Measurements from ENCODE around the gene LRMDA. TPM values are rescaled to one million over a fixed set of nuclear protein-coding genes. Genes with fewer than 3 reads are reported as not detected.
"Not testable (repeated sequence)": the region's sequence is repeated elsewhere in the genome, so short reads cannot be mapped to it uniquely, and the experiment has no call there.

LRMDA gene
- total RNA-seq, 1 donor from 2014 or later: not detected

DNA sequence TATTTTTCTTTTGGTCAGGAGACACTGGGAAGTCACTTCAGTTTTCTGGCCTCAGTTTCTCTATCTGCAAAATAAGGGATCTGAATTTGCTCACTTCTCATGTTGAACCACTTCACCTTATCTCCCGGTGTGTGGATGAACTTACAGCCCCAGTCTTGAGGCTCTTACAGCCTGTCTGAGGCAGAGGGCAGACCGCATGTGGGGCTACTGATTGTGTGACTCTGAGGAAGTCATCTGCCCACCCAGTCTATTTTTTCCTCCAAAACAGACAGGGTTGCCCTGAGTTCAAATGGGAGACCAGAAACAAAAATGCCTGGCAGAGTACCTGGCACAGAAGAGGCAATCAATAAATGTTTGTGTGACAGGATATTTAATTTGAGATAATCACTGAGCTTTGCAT, 78.3 kb downstream of the LRMDA start:
- Mint-ChIP-seq H3K27me3 (peaks cover 3% of the 10 kb centered on the region), H3K9me3 (no peaks in the 10 kb centered on the region), H3K27ac (no peak overlapping the region), H3K36me3 (ENCODE audit: low read depth) (no peaks in the 10 kb centered on the region), H3K4me3 (no peak overlapping the region), H3K4me1 (no peaks in the 10 kb centered on the region)
- intact Hi-C loops (cut with micrococcal nuclease): no loop called here
- DNase-seq: no peak
- CTCF ChIA-PET: no interaction called here
- TF ChIP-seq, protein P1, sequence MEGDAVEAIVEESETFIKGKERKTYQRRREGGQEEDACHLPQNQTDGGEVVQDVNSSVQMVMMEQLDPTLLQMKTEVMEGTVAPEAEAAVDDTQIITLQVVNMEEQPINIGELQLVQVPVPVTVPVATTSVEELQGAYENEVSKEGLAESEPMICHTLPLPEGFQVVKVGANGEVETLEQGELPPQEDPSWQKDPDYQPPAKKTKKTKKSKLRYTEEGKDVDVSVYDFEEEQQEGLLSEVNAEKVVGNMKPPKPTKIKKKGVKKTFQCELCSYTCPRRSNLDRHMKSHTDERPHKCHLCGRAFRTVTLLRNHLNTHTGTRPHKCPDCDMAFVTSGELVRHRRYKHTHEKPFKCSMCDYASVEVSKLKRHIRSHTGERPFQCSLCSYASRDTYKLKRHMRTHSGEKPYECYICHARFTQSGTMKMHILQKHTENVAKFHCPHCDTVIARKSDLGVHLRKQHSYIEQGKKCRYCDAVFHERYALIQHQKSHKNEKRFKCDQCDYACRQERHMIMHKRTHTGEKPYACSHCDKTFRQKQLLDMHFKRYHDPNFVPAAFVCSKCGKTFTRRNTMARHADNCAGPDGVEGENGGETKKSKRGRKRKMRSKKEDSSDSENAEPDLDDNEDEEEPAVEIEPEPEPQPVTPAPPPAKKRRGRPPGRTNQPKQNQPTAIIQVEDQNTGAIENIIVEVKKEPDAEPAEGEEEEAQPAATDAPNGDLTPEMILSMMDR (IDR thresholded peaks at IDR 0.05): no peak
- ATAC-seq (ENCODE audit: low read depth): no peak
- POLR2A ChIA-PET: no interaction called here

DNA sequence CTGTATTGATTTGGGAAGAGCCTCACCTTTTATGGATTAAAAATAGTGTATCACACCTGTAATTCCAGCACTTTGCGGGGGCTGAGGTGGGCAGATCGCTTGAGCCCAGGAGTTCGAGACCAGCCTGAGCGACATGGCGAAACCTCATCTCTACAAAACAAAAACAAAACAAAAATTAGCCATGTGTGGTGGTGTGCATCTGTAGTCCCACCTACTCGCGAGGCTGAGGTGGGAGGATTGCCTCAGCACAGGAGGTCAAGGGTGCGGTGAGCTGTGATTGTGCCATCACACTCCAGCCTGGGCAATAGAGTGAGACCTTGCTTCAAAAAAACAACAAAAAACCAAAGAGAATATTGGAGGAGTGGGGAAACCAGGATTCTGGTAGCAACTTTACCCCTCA, 79.6 kb downstream of the LRMDA start:
- DNase-seq: no peak
- Mint-ChIP-seq H3K9me3 (peaks cover 2% of the 10 kb centered on the region), H3K27me3 (peaks cover 5% of the 10 kb centered on the region), H3K4me1 (no peaks in the 10 kb centered on the region), H3K4me3 (no peak overlapping the region), H3K36me3 (ENCODE audit: low read depth) (no peaks in the 10 kb centered on the region), H3K27ac (no peak overlapping the region)
- intact Hi-C loops (cut with micrococcal nuclease): no loop called here
- TF ChIP-seq, protein P1 (IDR thresholded peaks at IDR 0.05): no peak
- ChIA-PET CTCF (no interaction called here), POLR2A (no interaction called here)
- ATAC-seq (ENCODE audit: low read depth): no peak

DNA sequence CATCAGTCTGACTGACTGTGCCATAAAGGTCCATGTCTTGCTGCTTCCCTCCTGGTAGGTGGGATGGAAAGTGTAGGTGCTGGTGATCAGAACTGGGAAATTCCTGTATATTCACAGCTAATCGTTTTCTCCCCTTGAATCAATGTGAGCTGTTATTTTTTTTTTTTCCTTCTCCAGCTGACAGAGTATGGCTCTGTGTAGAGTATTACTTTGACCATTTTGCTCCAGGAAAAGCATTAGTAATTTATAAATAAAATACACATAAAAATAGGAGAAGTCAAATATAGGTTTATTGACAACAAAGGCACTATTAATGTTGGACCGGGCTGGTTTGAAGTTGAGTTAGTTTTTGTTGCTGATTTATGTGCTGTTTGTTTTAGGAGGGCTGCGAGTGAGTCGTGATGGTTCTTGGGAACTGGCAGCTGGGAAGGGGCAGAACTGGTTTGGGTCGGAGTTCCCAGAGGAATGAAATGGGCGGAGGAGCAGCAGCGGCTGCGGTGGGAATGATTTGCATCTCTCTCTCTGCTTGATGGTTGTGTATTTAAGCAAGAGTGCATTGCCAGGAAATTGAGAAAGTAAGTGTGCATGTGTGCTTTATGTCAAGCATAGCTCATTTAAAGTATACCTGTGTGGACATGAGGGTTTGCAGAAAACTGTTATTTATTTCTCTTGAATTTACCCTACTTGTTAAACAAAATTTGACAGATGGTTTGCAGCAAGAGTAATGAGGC, 80.9 kb downstream of the LRMDA start:
- peaks cover 7% of the 10 kb centered on the region for H3K9me3 Mint-ChIP-seq
- TF ChIP-seq, protein P1 (IDR thresholded peaks at IDR 0.05): no peak
- no peak overlapping the region for H3K4me3 Mint-ChIP-seq
- DNase-seq (no peak), ATAC-seq (ENCODE audit: low read depth) (no peak)
- peaks cover 2% of the 10 kb centered on the region for H3K27me3 Mint-ChIP-seq
- no peaks in the 10 kb centered on the region for H3K4me1 Mint-ChIP-seq
- CTCF ChIA-PET: no interaction called here
- intact Hi-C loops (cut with micrococcal nuclease): no loop called here
- no peaks in the 10 kb centered on the region for H3K36me3 Mint-ChIP-seq (ENCODE audit: low read depth)
- POLR2A ChIA-PET: no interaction called here
- H3K27ac Mint-ChIP-seq: no peak overlapping the region

DNA sequence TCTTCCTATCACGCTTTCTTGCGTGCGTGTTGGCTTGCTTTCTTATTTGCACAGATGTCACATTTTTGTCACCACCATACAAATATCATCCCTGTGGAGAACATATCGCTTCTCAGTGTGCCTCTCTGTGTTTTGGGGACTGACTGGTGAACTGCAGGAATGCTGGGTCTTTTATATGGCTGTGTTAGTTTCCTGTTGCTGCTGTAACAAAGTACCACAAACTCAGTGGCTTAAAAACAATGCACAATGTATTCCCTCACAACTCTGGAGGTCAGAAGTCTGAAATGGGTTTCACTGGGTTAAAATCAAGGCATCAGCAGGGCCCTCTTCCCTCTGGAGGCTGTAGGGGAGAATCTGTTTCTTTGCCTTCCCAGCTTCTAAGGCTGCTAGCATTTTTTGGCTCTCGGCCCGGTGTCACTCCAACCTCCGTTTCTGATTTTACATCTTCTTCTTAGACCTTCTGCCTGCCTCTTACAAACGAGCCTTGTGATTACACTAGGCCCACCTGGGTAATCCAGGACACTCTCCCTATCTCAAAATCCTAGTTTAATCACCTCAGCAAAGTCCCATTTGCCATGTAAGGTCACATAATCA, 82.0 kb downstream of the LRMDA start:
- Mint-ChIP-seq H3K4me3 (no peak overlapping the region), H3K36me3 (ENCODE audit: low read depth) (no peaks in the 10 kb centered on the region), H3K9me3 (peaks cover 7% of the 10 kb centered on the region), H3K27ac (no peak overlapping the region), H3K4me1 (no peaks in the 10 kb centered on the region), H3K27me3 (peaks cover 2% of the 10 kb centered on the region)
- intact Hi-C loops (cut with micrococcal nuclease): no loop called here
- ATAC-seq (ENCODE audit: low read depth) (no peak), DNase-seq (no peak)
- CTCF ChIA-PET: no interaction called here
- TF ChIP-seq, protein P1 (IDR thresholded peaks at IDR 0.05): no peak
- POLR2A ChIA-PET: no interaction called here

DNA sequence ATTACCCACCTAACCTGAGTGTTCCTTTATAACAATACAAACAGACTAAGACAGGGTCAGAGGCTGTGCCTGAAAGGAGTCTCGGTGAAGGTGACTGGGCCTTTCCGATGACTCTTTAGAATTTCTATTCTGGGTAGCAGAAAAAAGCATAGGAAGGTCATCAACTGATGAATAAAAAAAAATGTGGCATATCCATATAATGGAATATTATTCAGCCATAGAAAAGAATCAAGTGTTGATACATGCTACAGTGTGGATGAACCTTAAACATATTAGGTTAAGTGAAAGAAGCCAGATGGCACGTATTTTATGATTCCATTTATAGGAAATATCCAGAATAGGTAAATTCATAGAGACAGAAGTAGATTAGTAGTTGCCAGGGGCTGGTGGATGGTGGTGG, 83.4 kb downstream of the LRMDA start:
- Mint-ChIP-seq H3K36me3 (ENCODE audit: low read depth) (no peaks in the 10 kb centered on the region), H3K4me3 (no peak overlapping the region), H3K4me1 (no peaks in the 10 kb centered on the region), H3K9me3 (peaks cover 7% of the 10 kb centered on the region), H3K27me3 (peaks cover 2% of the 10 kb centered on the region), H3K27ac (no peak overlapping the region)
- POLR2A ChIA-PET: no interaction called here
- TF ChIP-seq, protein P1 (IDR thresholded peaks at IDR 0.05): no peak
- CTCF ChIA-PET: no interaction called here
- DNase-seq (no peak), ATAC-seq (ENCODE audit: low read depth) (no peak)
- intact Hi-C loops (cut with micrococcal nuclease): no loop called here

DNA sequence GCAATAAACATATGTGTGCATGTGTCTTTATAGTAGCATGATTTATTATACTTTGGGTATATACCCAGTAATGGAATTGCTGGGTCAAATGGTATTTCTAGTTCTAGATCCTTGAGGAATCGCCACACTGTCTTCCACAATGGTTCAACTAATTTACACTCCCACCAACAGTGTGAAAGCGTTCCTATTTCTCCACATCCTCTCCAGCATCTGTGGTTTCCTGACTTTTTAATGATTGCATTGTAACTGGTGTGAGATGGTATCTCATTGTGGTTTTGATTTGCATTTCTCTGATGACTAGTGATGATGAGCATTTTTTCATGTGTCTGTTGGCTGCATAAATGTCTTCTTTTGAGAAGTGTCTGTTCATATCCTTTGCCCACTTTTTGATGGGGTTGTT, 84.7 kb downstream of the LRMDA start:
- H3K27me3 Mint-ChIP-seq; POLR2A ChIA-PET; H3K27ac Mint-ChIP-seq; DNase-seq; H3K36me3 Mint-ChIP-seq (ENCODE audit: low read depth); H3K4me3 Mint-ChIP-seq; H3K4me1 Mint-ChIP-seq; CTCF ChIA-PET; intact Hi-C loops (cut with micrococcal nuclease); ATAC-seq (ENCODE audit: low read depth); H3K9me3 Mint-ChIP-seq: not testable (repeated sequence)

DNA sequence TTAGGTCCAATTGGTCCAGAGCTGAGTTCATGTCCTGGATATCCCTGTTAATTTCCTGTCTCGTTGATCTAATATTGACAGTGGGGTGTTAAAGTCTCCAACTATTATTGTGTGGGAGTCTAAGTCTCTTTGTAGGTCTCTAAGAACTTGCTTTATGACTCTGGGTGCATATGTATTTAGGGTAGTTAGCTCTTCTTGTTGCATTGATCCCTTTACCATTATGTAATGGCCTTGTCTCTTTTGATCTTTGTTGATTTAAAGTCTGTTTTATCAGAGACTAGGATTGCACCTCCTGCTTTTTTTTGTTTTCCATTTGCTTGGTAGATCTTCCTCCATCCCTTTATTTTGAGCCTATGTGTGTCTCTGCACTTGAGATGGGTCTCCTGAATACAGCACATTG, 87.8 kb downstream of the LRMDA start:
- H3K9me3 Mint-ChIP-seq; H3K36me3 Mint-ChIP-seq (ENCODE audit: low read depth); CTCF ChIA-PET; POLR2A ChIA-PET; H3K4me3 Mint-ChIP-seq; H3K4me1 Mint-ChIP-seq; intact Hi-C loops (cut with micrococcal nuclease); DNase-seq; H3K27me3 Mint-ChIP-seq; ATAC-seq (ENCODE audit: low read depth); H3K27ac Mint-ChIP-seq: not testable (repeated sequence)

DNA sequence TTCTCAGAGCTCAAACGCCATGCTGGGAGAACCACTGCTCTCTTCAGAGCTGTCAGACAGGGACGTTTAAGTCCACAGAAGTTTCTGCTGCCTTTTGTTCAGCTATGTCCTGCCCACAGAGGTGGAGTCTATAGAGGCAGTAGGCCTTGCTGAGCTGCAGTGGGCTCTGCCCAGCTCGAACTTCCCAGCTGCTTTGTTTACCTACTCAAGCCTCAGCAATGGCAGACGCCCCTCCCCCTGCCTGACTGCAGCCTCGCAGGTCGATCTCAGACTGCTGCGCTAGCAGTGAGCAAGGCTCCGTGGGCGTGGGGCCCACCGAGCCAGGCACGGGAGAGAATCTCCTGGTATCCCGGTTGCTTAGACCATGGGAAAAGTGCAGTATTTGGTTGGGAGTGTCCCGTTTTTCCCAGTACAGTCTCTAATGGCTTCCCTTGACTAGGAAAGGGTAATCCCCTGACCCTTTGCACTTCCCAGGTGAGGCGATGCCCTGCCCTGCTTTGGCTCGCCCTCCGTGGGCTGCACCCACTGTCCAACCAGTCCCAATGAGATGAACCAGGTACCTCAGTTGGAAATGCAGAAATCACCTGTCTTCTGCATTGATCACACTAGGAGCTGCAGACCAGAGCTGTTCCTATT, 89.9 kb downstream of the LRMDA start:
- intact Hi-C loops (cut with micrococcal nuclease); CTCF ChIA-PET; H3K27ac Mint-ChIP-seq; DNase-seq; H3K27me3 Mint-ChIP-seq; POLR2A ChIA-PET; H3K36me3 Mint-ChIP-seq (ENCODE audit: low read depth); ATAC-seq (ENCODE audit: low read depth); H3K4me3 Mint-ChIP-seq; H3K4me1 Mint-ChIP-seq; H3K9me3 Mint-ChIP-seq: not testable (repeated sequence)

Measured in activated B cell treated with CpG ODN at 0.5 μM for 24 hours (primary cell).